NT2/D1 (cell line): Measurements from ENCODE around the gene FGD5.

Experiments used
- SUZ12 ChIP-seq: IDR thresholded peaks from 2 replicates; pipeline ENCODE4 v1.6.1; 2011; ENCODE audit not compliant: insufficient read length, insufficient read depth; ENCODE audit errors: extremely low read depth
- YY1 ChIP-seq: IDR thresholded peaks from 2 replicates; pipeline ENCODE4 v1.6.1; 2011; ENCODE audit not compliant: insufficient read length, insufficient read depth
- ZNF274 ChIP-seq: IDR thresholded peaks from 2 replicates; pipeline ENCODE4 v1.6.1; 2011; ENCODE audit warnings: mild to moderate bottlenecking, low read depth, low read length

GRCh38 chr3:14874784-14875183 is 56.0 kb downstream of the FGD5 start:
- TF ChIP-seq YY1 = no peak
- TF ChIP-seq SUZ12 = no peak
- TF ChIP-seq ZNF274 = no peak
